Measurements from ENCODE around the gene C5orf58. TPM values are rescaled to one million over a fixed set of nuclear protein-coding genes. Genes with fewer than 3 reads are reported as not detected.
"Not testable (repeated sequence)": the region's sequence is repeated elsewhere in the genome, so short reads cannot be mapped to it uniquely, and the experiment has no call there.

C5orf58 gene
- total RNA-seq, 4 donors from 2014 or later = not detected

GRCh38 chr5:170247363-170247762 is 14.6 kb downstream of the C5orf58 start:
- H3K27ac ChIP-seq = peak overlapping the region; percentile 48
- H3K9me3 ChIP-seq = no peaks in the 10 kb centered on the region
- peaks cover 41% of the 10 kb centered on the region for H3K4me1 ChIP-seq
- H3K4me3 ChIP-seq = no peak overlapping the region
- H3K27me3 ChIP-seq = no peaks in the 10 kb centered on the region
- no peaks in the 10 kb centered on the region for H3K36me3 ChIP-seq
- WGBS = 46% methylated on average over 2 of the region's 2 CpGs
- TF ChIP-seq POLR2AphosphoS5 (IDR thresholded peaks at IDR 0.05) = peak in 1 of 3 donors; percentile 45
- no peak for TF ChIP-seq EP300 (IDR thresholded peaks at IDR 0.05)
- no peak for DNase-seq (ENCODE audit: low spot score in 2 of 2)

GRCh38 chr5:170248172-170248930 is 15.6 kb downstream of the C5orf58 start:
- 54% methylated on average over 6 of the region's 6 CpGs for WGBS
- no peak overlapping the region for H3K27ac ChIP-seq

GRCh38 chr5:170248931-170249227 is 16.1 kb downstream of the C5orf58 start:
- not testable (repeated sequence) for DNase-seq (ENCODE audit: low spot score in 2 of 2); H3K4me3 ChIP-seq; H3K36me3 ChIP-seq; H3K27ac ChIP-seq; H3K9me3 ChIP-seq; H3K27me3 ChIP-seq
- H3K4me1 ChIP-seq = peaks cover 50% of the 10 kb centered on the region
- WGBS = 94% methylated on average over 4 of the region's 4 CpGs

More at GRCh38 chr5:170248172-170248930, 15.6 kb downstream of the C5orf58 start:
- Histone ChIP-seq H3K9me3 (no peaks in the 10 kb centered on the region), H3K4me1 (peaks cover 46% of the 10 kb centered on the region), H3K4me3 (no peak overlapping the region), H3K27me3 (no peaks in the 10 kb centered on the region), H3K36me3 (no peaks in the 10 kb centered on the region)
- TF ChIP-seq EP300 (IDR thresholded peaks at IDR 0.05) (no peak), POLR2AphosphoS5 (IDR thresholded peaks at IDR 0.05) (no peak), CTCF (IDR thresholded peaks at IDR 0.05) (no peak), POLR2A (IDR thresholded peaks at IDR 0.05) (no peak)
- DNase-seq (ENCODE audit: low spot score in 2 of 2) = no peak

GRCh38 chr5:170249355-170249754 is 16.6 kb downstream of the C5orf58 start:
- Histone ChIP-seq H3K36me3 (no peaks in the 10 kb centered on the region), H3K27me3 (no peaks in the 10 kb centered on the region), H3K4me1 (peaks cover 54% of the 10 kb centered on the region), H3K27ac (no peak overlapping the region), H3K4me3 (no peak overlapping the region), H3K9me3 (no peaks in the 10 kb centered on the region)
- DNase-seq (ENCODE audit: low spot score in 2 of 2) = no peak
- TF ChIP-seq EP300 (IDR thresholded peaks at IDR 0.05) (no peak), CTCF (IDR thresholded peaks at IDR 0.05) (no peak), POLR2A (IDR thresholded peaks at IDR 0.05) (no peak), POLR2AphosphoS5 (IDR thresholded peaks at IDR 0.05) (no peak)
- WGBS = 78% methylated on average over 4 of the region's 4 CpGs

GRCh38 chr5:170250810-170251317 is 18.1 kb downstream of the C5orf58 start:
- no peaks in the 10 kb centered on the region for H3K36me3 ChIP-seq
- H3K4me3 ChIP-seq = no peak overlapping the region
- H3K27ac ChIP-seq = peak overlapping the region; percentile 56
- WGBS = 43% methylated on average over 3 of the region's 3 CpGs
- no peaks in the 10 kb centered on the region for H3K9me3 ChIP-seq
- H3K27me3 ChIP-seq = no peaks in the 10 kb centered on the region
- DNase-seq (ENCODE audit: low spot score in 2 of 2) = no peak
- peaks cover 60% of the 10 kb centered on the region for H3K4me1 ChIP-seq
- no peak for TF ChIP-seq CTCF (IDR thresholded peaks at IDR 0.05)
- no peak for TF ChIP-seq POLR2AphosphoS5 (IDR thresholded peaks at IDR 0.05)
- no peak for TF ChIP-seq EP300 (IDR thresholded peaks at IDR 0.05)

- Histone ChIP-seq H3K9me3 (no peaks in the 10 kb centered on the region), H3K4me3 (no peak overlapping the region), H3K4me1 (peaks cover 60% of the 10 kb centered on the region), H3K27me3 (no peaks in the 10 kb centered on the region), H3K36me3 (no peaks in the 10 kb centered on the region), H3K27ac (peak overlapping the region; percentile 50)
- DNase-seq (ENCODE audit: low spot score in 2 of 2) = no peak
- WGBS = 81% methylated on average over 2 of the region's 2 CpGs
- no peak for TF ChIP-seq CTCF (IDR thresholded peaks at IDR 0.05)
- TF ChIP-seq POLR2A (IDR thresholded peaks at IDR 0.05) = no peak
- TF ChIP-seq POLR2AphosphoS5 (IDR thresholded peaks at IDR 0.05) = no peak
- no peak for TF ChIP-seq EP300 (IDR thresholded peaks at IDR 0.05)
These were observed 18.7 kb downstream of the C5orf58 start for GRCh38 chr5:170251462-170251861.

Data from suprapubic skin (tissue), 4 donors.